Measurements from ENCODE around the gene FYN.

The FYN gene

DNA sequence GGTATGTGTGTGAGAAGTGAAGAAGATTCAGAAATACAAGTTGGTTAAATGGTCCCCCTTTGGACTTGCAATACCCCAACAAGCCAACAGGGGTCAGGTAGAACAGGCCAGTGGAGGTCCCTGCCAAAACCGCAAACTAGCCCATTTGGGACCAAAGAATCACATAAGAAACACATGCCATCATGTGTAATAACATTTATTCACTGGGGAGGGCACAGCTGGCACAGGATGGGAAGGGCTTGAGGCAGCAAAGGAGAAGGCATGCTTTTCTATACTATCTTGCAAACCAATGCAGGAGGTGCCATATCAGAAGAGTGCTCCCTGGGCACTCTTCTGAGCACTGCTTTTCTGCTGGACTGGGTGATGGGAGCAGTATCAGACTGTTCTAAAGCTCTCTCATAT, 151.5 kb downstream of the FYN start:
- Histone ChIP-seq H3K9ac (ENCODE audit: low read length) (no peak overlapping the region), H3K9me3 (ENCODE audit: control insufficient read depth, insufficient read depth, low read depth, low read length) (no peaks in the 10 kb centered on the region), H3K27ac (ENCODE audit: low read depth, low read length) (no peak overlapping the region), H3K36me3 (ENCODE audit: control insufficient read depth, insufficient read depth, low read length) (peaks cover 15% of the 10 kb centered on the region), H3K4me1 (ENCODE audit: control insufficient read depth, insufficient read depth, low read length) (peaks cover 6% of the 10 kb centered on the region; the same call in 1 of the 2 replicates), H3K27me3 (ENCODE audit: control insufficient read depth, insufficient read depth, low read length) (no peaks in the 10 kb centered on the region), H3K4me3 (ENCODE audit: low read depth, low read length) (no peak overlapping the region)

- Histone ChIP-seq H3K27ac (ENCODE audit: low read depth, low read length) (no peak overlapping the region), H3K27me3 (ENCODE audit: control insufficient read depth, insufficient read depth, low read length) (no peaks in the 10 kb centered on the region), H3K36me3 (ENCODE audit: control insufficient read depth, insufficient read depth, low read length) (peaks cover 15% of the 10 kb centered on the region), H3K9me3 (ENCODE audit: control insufficient read depth, insufficient read depth, low read depth, low read length) (no peaks in the 10 kb centered on the region), H3K9ac (ENCODE audit: low read length) (no peak overlapping the region), H3K4me1 (ENCODE audit: control insufficient read depth, insufficient read depth, low read length) (peaks cover 6% of the 10 kb centered on the region; the same call in 1 of the 2 replicates), H3K4me3 (ENCODE audit: low read depth, low read length) (no peak overlapping the region)
Observed at GRCh38 chr6:111720931-111721496, 152.2 kb downstream of the FYN start.

DNA sequence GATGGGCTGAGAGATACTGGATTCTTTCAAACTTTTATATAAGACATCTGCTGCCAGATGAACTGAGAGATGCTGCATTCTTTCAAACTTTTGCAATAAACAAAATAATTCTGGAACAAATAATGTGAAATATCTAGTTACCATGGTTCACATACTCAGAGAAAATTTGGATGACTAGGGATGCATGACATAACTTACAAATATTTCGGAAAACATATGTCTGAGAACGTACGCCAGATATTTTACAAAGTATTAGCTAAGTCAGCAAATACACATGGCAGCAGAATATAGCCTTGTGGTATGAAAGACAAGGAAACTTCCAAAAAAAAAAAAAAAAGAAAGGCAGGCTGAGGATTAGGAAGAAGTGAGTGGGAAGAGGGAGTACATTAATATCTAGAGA, 154.3 kb downstream of the FYN start:
- Histone ChIP-seq H3K9ac (ENCODE audit: low read length) (no peak overlapping the region), H3K36me3 (ENCODE audit: control insufficient read depth, insufficient read depth, low read length) (peaks cover 18% of the 10 kb centered on the region), H3K27ac (ENCODE audit: low read depth, low read length) (no peak overlapping the region), H3K9me3 (ENCODE audit: control insufficient read depth, insufficient read depth, low read depth, low read length) (no peaks in the 10 kb centered on the region), H3K27me3 (ENCODE audit: control insufficient read depth, insufficient read depth, low read length) (no peaks in the 10 kb centered on the region), H3K4me3 (ENCODE audit: low read depth, low read length) (no peak overlapping the region), H3K4me1 (ENCODE audit: control insufficient read depth, insufficient read depth, low read length) (no peaks in the 10 kb centered on the region)

GRCh38 chr6:111718326-111718725, 154.9 kb downstream of the FYN start:
- Histone ChIP-seq H3K9me3 (ENCODE audit: control insufficient read depth, insufficient read depth, low read depth, low read length) (no peaks in the 10 kb centered on the region), H3K27ac (ENCODE audit: low read depth, low read length) (no peak overlapping the region), H3K4me1 (ENCODE audit: control insufficient read depth, insufficient read depth, low read length) (no peaks in the 10 kb centered on the region), H3K9ac (ENCODE audit: low read length) (no peak overlapping the region), H3K36me3 (ENCODE audit: control insufficient read depth, insufficient read depth, low read length) (peaks cover 25% of the 10 kb centered on the region), H3K27me3 (ENCODE audit: control insufficient read depth, insufficient read depth, low read length) (no peaks in the 10 kb centered on the region), H3K4me3 (ENCODE audit: low read depth, low read length) (no peak overlapping the region)

DNA sequence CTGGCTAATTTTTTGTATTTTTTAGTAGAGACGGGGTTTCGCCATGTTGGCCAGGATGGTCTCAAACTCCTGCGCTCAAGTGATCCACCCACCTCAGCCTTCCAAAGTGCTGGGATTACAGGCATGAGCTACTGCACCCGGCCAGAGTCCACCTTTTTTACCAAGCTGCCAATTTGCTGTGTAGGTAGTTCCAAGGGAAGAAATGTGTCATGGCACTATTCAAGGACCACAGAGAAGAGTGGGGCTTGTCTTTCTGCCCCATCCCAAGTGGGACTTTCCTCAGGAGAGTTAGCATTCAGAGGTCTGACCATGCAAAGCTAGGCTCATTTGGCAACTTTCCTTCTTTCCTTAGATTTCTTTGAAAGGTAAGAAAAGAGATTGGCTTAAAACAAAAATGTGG, 155.6 kb downstream of the FYN start:
- Histone ChIP-seq H3K27ac (ENCODE audit: low read depth, low read length) (no peak overlapping the region), H3K36me3 (ENCODE audit: control insufficient read depth, insufficient read depth, low read length) (peaks cover 30% of the 10 kb centered on the region), H3K9ac (ENCODE audit: low read length) (no peak overlapping the region), H3K4me1 (ENCODE audit: control insufficient read depth, insufficient read depth, low read length) (no peaks in the 10 kb centered on the region), H3K27me3 (ENCODE audit: control insufficient read depth, insufficient read depth, low read length) (no peaks in the 10 kb centered on the region), H3K9me3 (ENCODE audit: control insufficient read depth, insufficient read depth, low read depth, low read length) (no peaks in the 10 kb centered on the region), H3K4me3 (ENCODE audit: low read depth, low read length) (no peak overlapping the region)

DNA sequence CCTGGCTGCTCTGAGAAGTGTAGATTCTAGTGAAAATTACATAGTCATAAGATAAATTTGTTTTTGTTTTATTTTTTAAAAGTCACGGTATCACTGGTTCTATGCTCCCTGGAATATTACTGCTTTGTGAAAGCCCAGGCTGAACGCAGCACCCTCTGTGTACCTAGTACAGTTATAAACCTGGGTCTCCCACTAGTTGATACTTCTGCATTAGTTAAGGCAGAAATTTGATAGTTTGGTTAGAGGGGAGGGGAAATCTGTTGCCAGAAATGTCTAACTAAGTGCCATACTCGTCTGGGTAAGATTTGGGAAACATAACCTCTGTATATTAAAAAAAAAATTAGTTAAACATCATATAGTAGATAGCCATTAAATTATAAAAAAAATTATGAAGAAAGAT, 156.9 kb downstream of the FYN start:
- H3K4me1 ChIP-seq (ENCODE audit: control insufficient read depth, insufficient read depth, low read length), result peaks cover 12% of the 10 kb centered on the region; the same call in 1 of the 2 replicates
- no peaks in the 10 kb centered on the region for H3K27me3 ChIP-seq (ENCODE audit: control insufficient read depth, insufficient read depth, low read length)
- no peak overlapping the region for H3K27ac ChIP-seq (ENCODE audit: low read depth, low read length)
- no peak overlapping the region for H3K9ac ChIP-seq (ENCODE audit: low read length)
- no peaks in the 10 kb centered on the region for H3K9me3 ChIP-seq (ENCODE audit: control insufficient read depth, insufficient read depth, low read depth, low read length)
- peaks cover 30% of the 10 kb centered on the region for H3K36me3 ChIP-seq (ENCODE audit: control insufficient read depth, insufficient read depth, low read length)
- H3K4me3 ChIP-seq (ENCODE audit: low read depth, low read length), result no peak overlapping the region

DNA sequence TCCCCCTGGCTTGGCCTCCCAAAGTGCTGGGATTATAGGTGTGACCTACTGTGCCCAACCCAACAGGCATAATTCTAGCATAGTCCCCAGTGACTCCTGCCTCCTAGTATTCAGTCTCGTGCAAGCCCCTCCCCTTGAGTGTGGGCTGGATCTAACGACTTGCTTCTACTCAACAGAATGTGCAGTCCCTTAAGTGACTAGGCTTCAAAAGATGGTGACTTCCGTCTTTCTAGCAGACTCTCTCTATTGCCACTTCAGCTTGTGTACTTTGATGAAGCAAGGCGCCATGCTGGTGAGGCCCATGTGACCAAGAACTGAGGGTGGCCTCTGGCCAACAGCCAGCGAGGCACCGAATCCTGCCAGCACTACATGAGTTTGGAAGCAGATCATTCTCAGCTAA, 157.9 kb downstream of the FYN start:
- H3K9ac ChIP-seq (ENCODE audit: low read length), result no peak overlapping the region
- no peak overlapping the region for H3K4me3 ChIP-seq (ENCODE audit: low read depth, low read length)
- no peaks in the 10 kb centered on the region for H3K27me3 ChIP-seq (ENCODE audit: control insufficient read depth, insufficient read depth, low read length)
- H3K27ac ChIP-seq (ENCODE audit: low read depth, low read length), result no peak overlapping the region
- H3K4me1 ChIP-seq (ENCODE audit: control insufficient read depth, insufficient read depth, low read length), result peaks cover 16% of the 10 kb centered on the region
- no peaks in the 10 kb centered on the region for H3K9me3 ChIP-seq (ENCODE audit: control insufficient read depth, insufficient read depth, low read depth, low read length)
- H3K36me3 ChIP-seq (ENCODE audit: control insufficient read depth, insufficient read depth, low read length), result peaks cover 30% of the 10 kb centered on the region

DNA sequence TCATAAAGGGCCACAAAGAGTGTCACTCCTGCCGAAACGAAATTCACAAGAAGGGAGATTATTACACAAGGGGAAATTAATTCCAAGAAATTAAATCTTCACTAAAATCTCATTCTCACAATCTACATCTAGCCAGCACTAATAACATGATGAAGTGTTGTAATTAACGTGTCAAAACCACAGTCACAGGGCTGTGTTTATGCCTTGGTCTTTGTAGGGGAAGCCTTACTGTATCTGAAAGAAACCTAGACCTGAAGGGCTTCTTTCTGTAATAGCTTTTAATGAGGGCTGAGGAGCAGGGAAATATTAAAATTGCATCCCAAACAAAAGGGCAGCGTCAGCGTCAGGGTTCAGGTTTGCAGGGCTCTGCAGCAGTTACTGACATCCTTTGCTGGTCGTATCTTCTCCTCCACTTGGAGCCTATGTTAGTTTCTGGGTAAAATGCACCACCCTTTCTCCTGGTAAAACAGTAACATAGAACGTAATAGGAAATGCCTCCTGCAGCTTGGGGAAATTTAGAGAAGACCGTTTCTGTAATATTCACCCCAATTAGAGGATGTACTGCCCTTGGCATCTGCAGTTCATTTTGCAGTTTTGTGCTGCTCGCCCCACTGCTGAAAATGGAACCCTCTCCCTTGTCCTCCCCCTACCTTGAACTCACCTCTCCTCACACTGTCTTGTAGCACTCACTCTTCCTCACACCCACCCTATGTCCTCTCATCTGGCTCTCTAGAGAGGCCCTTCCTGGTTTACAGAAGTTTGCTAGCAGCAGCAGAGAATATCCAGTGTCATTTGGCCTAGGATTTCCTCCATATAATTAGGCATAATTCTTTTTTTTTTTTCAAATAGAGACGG, 158.6 kb downstream of the FYN start:
- Histone ChIP-seq H3K27me3 (ENCODE audit: control insufficient read depth, insufficient read depth, low read length) (no peaks in the 10 kb centered on the region), H3K9me3 (ENCODE audit: control insufficient read depth, insufficient read depth, low read depth, low read length) (no peaks in the 10 kb centered on the region), H3K4me3 (ENCODE audit: low read depth, low read length) (no peak overlapping the region), H3K36me3 (ENCODE audit: control insufficient read depth, insufficient read depth, low read length) (peaks cover 29% of the 10 kb centered on the region), H3K4me1 (ENCODE audit: control insufficient read depth, insufficient read depth, low read length) (peaks cover 20% of the 10 kb centered on the region), H3K9ac (ENCODE audit: low read length) (no peak overlapping the region), H3K27ac (ENCODE audit: low read depth, low read length) (no peak overlapping the region)

DNA sequence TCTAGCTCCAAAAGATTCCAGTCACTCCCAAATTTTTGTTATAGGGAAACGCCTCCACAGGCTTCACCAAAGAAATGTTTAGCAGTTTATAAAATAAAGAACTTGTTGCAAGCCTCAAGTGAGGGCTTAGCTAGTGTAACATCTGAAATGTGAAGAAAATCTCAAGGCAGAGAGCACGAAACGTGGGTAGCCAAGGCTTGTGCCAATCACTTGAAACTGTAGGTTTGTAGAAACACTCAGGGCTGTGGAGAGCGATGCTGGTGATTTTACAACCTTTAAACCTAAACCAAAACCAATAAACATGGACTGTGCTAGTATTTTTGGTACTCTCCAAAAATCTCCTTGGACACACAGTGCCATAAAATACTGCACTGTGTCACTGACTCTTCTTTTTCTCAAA, 159.4 kb downstream of the FYN start:
- no peaks in the 10 kb centered on the region for H3K27me3 ChIP-seq (ENCODE audit: control insufficient read depth, insufficient read depth, low read length)
- no peak overlapping the region for H3K9ac ChIP-seq (ENCODE audit: low read length)
- no peaks in the 10 kb centered on the region for H3K9me3 ChIP-seq (ENCODE audit: control insufficient read depth, insufficient read depth, low read depth, low read length)
- H3K4me1 ChIP-seq (ENCODE audit: control insufficient read depth, insufficient read depth, low read length), result peaks cover 20% of the 10 kb centered on the region
- H3K4me3 ChIP-seq (ENCODE audit: low read depth, low read length), result no peak overlapping the region
- H3K36me3 ChIP-seq (ENCODE audit: control insufficient read depth, insufficient read depth, low read length), result peaks cover 22% of the 10 kb centered on the region
- no peak overlapping the region for H3K27ac ChIP-seq (ENCODE audit: low read depth, low read length)

DNA sequence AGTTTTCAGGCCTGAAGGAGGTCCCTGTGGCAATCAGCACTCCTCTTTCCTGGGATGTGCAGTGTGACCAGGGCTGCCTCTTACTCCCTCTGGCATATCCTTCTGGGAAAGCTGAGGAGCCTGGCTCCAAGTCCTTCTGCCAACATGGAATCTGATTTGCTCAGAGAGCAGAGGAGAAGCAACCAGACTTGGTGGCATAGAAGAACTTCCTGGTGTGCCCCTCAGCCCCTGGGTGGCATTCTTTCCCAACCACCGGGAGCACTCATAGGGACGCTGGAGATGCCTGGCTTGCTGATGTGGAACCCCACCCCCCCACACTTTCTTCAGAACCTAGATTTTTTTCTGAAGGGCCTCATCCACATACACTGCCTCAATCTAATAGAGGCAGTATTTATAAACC, 160.0 kb downstream of the FYN start:
- Histone ChIP-seq H3K27me3 (ENCODE audit: control insufficient read depth, insufficient read depth, low read length) (no peaks in the 10 kb centered on the region), H3K36me3 (ENCODE audit: control insufficient read depth, insufficient read depth, low read length) (peaks cover 16% of the 10 kb centered on the region), H3K9me3 (ENCODE audit: control insufficient read depth, insufficient read depth, low read depth, low read length) (no peaks in the 10 kb centered on the region), H3K9ac (ENCODE audit: low read length) (no peak overlapping the region), H3K27ac (ENCODE audit: low read depth, low read length) (no peak overlapping the region), H3K4me3 (ENCODE audit: low read depth, low read length) (no peak overlapping the region), H3K4me1 (ENCODE audit: control insufficient read depth, insufficient read depth, low read length) (peaks cover 20% of the 10 kb centered on the region)

DNA sequence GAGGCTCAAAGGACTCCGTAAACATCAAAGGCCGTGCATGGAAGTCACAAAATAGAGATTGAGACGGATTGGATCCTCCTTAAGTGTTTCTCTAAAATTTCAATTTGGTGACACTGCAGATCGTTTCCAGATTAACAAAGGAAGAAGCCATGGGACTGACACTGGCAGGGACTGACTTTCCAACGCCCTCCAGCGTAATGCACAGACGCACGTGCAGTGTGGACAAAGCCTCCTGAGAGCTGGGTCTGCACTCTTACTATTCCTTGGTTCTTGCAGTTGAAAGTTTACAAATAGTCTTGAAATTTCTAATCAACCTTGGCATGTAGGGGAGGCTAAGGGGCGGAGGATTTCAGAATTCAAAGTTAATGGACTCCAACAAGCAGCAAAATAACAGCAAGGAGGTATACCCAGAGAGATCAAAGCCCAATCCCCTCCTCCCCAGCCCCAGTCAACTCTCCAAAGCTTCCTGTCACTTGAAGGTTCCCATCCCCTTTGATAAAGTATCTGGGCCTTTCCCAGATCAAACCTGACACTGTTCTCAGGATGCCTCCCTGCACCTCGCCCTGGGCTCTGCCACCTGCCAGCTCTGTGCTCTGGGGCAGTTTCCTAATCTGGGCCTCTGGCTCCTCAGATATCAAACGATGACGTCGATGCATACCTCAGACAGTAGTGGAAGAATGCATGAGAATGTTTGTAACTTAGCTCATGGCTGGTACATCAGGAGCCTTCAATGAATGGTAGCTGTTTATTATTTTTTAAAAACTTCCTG, 161.1 kb downstream of the FYN start:
- H3K36me3 ChIP-seq (ENCODE audit: control insufficient read depth, insufficient read depth, low read length), result peaks cover 16% of the 10 kb centered on the region
- H3K27ac ChIP-seq (ENCODE audit: low read depth, low read length), result no peak overlapping the region
- H3K4me1 ChIP-seq (ENCODE audit: control insufficient read depth, insufficient read depth, low read length), result peaks cover 20% of the 10 kb centered on the region
- H3K4me3 ChIP-seq (ENCODE audit: low read depth, low read length), result no peak overlapping the region
- H3K27me3 ChIP-seq (ENCODE audit: control insufficient read depth, insufficient read depth, low read length), result no peaks in the 10 kb centered on the region
- no peak overlapping the region for H3K9ac ChIP-seq (ENCODE audit: low read length)
- H3K9me3 ChIP-seq (ENCODE audit: control insufficient read depth, insufficient read depth, low read depth, low read length), result no peaks in the 10 kb centered on the region
